Loucy (cell line): ENCODE data around the gene IL16.

Source experiments
- H2AFZ ChIP-seq: fragments of 200-600 bp; sonication (generic); 2 replicates; pipeline ENCODE4 v1.6.0; 2016; ENCODE audit warnings: antibody characterized with exemption, mild to moderate bottlenecking, low read length, moderate library complexity
- H3F3A ChIP-seq: fragments of 200-600 bp; 2 replicates; pipeline ENCODE4 v1.6.0; 2016; ENCODE audit warnings: antibody characterized with exemption, low read depth, mild to moderate bottlenecking
- H3K27me3 ChIP-seq: fragments of 200-600 bp; sonication (generic); 2 replicates; pipeline ENCODE4 v1.6.1; 2014; ENCODE audit warnings: low read length, mild to moderate bottlenecking; ENCODE audit not compliant: insufficient read depth, poor library complexity, severe bottlenecking
- H3K36me3 ChIP-seq: fragments of 200-600 bp; sonication (generic); 2 replicates; pipeline ENCODE4 v1.6.1; 2016; ENCODE audit warnings: low read length; ENCODE audit not compliant: insufficient read depth
- H3K4me1 ChIP-seq: fragments of 200-600 bp; sonication (generic); 2 replicates; pipeline ENCODE4 v1.5.1; 2014; ENCODE audit warnings: low read length, mild to moderate bottlenecking; ENCODE audit not compliant: insufficient read depth, poor library complexity, severe bottlenecking
- H3K4me2 ChIP-seq: fragments of 200-600 bp; sonication (generic); 2 replicates; pipeline ENCODE4 v1.6.0; 2014; ENCODE audit warnings: antibody characterized with exemption, low read length, low read depth, mild to moderate bottlenecking; ENCODE audit not compliant: poor library complexity, severe bottlenecking
- H3K4me3 ChIP-seq: fragments of 200-600 bp; sonication (generic); 2 replicates; pipeline ENCODE4 v1.5.1; 2014; ENCODE audit warnings: low read length, mild to moderate bottlenecking, mixed read lengths; ENCODE audit not compliant: poor library complexity, severe bottlenecking
- H3K79me2 ChIP-seq: fragments of 200-600 bp; sonication (generic); 2 replicates; pipeline ENCODE4 v1.6.1; 2014; ENCODE audit warnings: low read length; ENCODE audit not compliant: insufficient read depth
- H3K9ac ChIP-seq: fragments of 200-600 bp; sonication (generic); 2 replicates; pipeline ENCODE4 v1.6.0; 2014; ENCODE audit warnings: mild to moderate bottlenecking, low read depth, low read length, moderate library complexity; ENCODE audit not compliant: poor library complexity, severe bottlenecking
- H3K9me2 ChIP-seq: fragments of 200-600 bp; sonication (generic); replicated peaks from 2 replicates; pipeline ENCODE4 v1.6.1; 2016; ENCODE audit warnings: low read depth, low read length, mixed read lengths
- H3K9me3 ChIP-seq: fragments of 200-600 bp; sonication (generic); 2 replicates; pipeline ENCODE4 v1.6.1; 2014; ENCODE audit warnings: mild to moderate bottlenecking, antibody characterized with exemption, low read length, low read depth; ENCODE audit not compliant: insufficient read depth
- H4K20me1 ChIP-seq: fragments of 200-600 bp; sonication (generic); 2 replicates; pipeline ENCODE4 v1.6.0; 2014; ENCODE audit warnings: antibody characterized with exemption, low read length, mild to moderate bottlenecking; ENCODE audit not compliant: insufficient read depth, poor library complexity, severe bottlenecking
- EZH2phosphoT487 ChIP-seq: fragments of 200-600 bp; IDR thresholded peaks from 2 replicates; pipeline ENCODE4 v1.6.1; 2018; ENCODE audit warnings: antibody characterized with exemption, mild to moderate bottlenecking, moderate library complexity, borderline replicate concordance
- TF ChIP-seq, protein P1 (sequence below): fragments of 200-600 bp; sonication (generic); conservative IDR thresholded peaks from 2 replicates; pipeline ENCODE4 v1.5.1; 2014; ENCODE audit warnings: mild to moderate bottlenecking, antibody characterized with exemption, low read length

The IL16 gene

GRCh38 chr15:81191701-81192100, 5.0 kb upstream of the IL16 start:
- Histone ChIP-seq H3K9me3 (no peaks in the 10 kb centered on the region), H3K4me1 (no peaks in the 10 kb centered on the region), H3K9me2 (no peaks in the 10 kb centered on the region)

DNA sequence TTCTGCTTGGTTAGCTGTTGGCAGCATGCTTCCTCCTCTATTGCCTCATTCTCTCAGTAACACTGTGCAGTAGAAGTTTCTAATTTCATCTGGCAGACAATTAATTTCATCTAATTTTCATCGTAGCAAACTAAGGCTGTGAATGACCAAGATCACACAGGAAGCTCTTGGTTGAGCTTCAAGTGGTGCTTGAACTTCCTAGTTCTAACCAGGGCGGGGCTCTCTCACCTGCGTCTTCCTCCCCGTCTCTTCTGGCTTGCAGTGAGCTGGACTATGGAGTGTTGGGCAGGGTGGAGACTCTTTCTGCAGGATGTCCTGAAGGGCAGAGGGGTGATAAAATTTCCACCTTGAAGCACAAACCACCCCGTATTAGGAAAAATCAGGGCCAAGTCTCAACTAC, 2.0 kb upstream of the IL16 start:
- no peak overlapping the region for H3K4me2 ChIP-seq
- H3K9ac ChIP-seq: no peak overlapping the region
- no peaks in the 10 kb centered on the region for H3K79me2 ChIP-seq
- H2AFZ ChIP-seq: no peak overlapping the region
- no peaks in the 10 kb centered on the region for H3K27me3 ChIP-seq
- H3K9me3 ChIP-seq: no peaks in the 10 kb centered on the region
- no peaks in the 10 kb centered on the region for H3K36me3 ChIP-seq
- H3K4me3 ChIP-seq: no peak overlapping the region
- H3K9me2 ChIP-seq: no peaks in the 10 kb centered on the region
- H3F3A ChIP-seq: no peaks in the 10 kb centered on the region
- no peaks in the 10 kb centered on the region for H4K20me1 ChIP-seq
- TF ChIP-seq, protein P1, sequence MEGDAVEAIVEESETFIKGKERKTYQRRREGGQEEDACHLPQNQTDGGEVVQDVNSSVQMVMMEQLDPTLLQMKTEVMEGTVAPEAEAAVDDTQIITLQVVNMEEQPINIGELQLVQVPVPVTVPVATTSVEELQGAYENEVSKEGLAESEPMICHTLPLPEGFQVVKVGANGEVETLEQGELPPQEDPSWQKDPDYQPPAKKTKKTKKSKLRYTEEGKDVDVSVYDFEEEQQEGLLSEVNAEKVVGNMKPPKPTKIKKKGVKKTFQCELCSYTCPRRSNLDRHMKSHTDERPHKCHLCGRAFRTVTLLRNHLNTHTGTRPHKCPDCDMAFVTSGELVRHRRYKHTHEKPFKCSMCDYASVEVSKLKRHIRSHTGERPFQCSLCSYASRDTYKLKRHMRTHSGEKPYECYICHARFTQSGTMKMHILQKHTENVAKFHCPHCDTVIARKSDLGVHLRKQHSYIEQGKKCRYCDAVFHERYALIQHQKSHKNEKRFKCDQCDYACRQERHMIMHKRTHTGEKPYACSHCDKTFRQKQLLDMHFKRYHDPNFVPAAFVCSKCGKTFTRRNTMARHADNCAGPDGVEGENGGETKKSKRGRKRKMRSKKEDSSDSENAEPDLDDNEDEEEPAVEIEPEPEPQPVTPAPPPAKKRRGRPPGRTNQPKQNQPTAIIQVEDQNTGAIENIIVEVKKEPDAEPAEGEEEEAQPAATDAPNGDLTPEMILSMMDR: no peak
- TF ChIP-seq EZH2phosphoT487: no peak
- H3K4me1 ChIP-seq: no peaks in the 10 kb centered on the region

More at GRCh38 chr15:81191701-81192100, 5.0 kb upstream of the IL16 start:
- no peaks in the 10 kb centered on the region for H3K27me3 ChIP-seq
- TF ChIP-seq, protein P1: no peak
- no peak for TF ChIP-seq EZH2phosphoT487
- no peak overlapping the region for H3K9ac ChIP-seq
- no peaks in the 10 kb centered on the region for H3K79me2 ChIP-seq
- H2AFZ ChIP-seq: no peak overlapping the region
- H3F3A ChIP-seq: no peaks in the 10 kb centered on the region
- no peaks in the 10 kb centered on the region for H3K36me3 ChIP-seq
- H3K4me3 ChIP-seq: no peak overlapping the region
- H3K4me2 ChIP-seq: no peak overlapping the region
- H4K20me1 ChIP-seq: no peaks in the 10 kb centered on the region

GRCh38 chr15:81195339-81195864, 1.3 kb upstream of the IL16 start:
- Histone ChIP-seq H3K9me2 (no peaks in the 10 kb centered on the region), H2AFZ (no peak overlapping the region), H3K36me3 (no peaks in the 10 kb centered on the region), H3K9me3 (no peaks in the 10 kb centered on the region), H3K4me2 (no peak overlapping the region), H3K27me3 (no peaks in the 10 kb centered on the region), H3K4me1 (no peaks in the 10 kb centered on the region), H3K4me3 (no peak overlapping the region), H4K20me1 (no peaks in the 10 kb centered on the region), H3K9ac (no peak overlapping the region), H3F3A (no peaks in the 10 kb centered on the region), H3K79me2 (no peaks in the 10 kb centered on the region)
- TF ChIP-seq, protein P1: no peak
- no peak for TF ChIP-seq EZH2phosphoT487
